Measurements from ENCODE around the gene DHDH. TPM values are rescaled to one million over a fixed set of nuclear protein-coding genes. Genes with fewer than 3 reads are reported as not detected.

Gene DHDH
- total RNA-seq, 1 donor from 2014 or later, result 1.0 TPM

DNA sequence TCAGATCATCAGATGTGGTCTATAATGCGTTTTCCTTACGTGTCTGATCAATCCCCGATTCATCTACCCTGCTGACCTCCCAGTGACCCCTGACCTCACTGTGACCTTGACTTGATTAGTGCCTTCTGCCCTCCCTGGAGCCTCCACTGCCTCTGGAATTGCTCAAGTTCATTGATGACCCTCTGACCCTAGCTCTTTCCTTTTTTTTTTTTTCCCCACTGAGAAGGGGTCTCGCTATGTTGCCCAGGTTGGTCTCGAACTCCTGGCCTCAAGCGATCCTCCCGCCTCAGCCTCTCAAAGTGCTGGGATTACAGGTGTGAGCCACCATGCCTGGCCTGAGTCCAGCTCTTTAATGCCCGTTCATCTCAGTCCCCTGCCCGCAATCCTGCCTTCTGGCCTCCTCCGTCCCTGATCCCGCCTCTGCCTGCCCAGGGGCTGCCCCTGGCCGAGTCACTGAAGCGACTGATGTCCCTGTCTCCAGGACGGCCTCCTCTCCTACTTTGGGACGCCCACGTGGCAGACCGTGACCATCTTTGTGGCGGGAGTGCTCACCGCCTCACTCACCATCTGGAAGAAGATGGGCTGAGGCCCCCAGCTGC is 27.7 kb downstream of the DHDH start:
- peaks cover 52% of the 10 kb centered on the region for H3K4me1 Mint-ChIP-seq (ENCODE audit: unreplicated experiment)
- no peak overlapping the region for H3K4me3 Mint-ChIP-seq (ENCODE audit: unreplicated experiment)
- peaks cover 20% of the 10 kb centered on the region for H3K27me3 Mint-ChIP-seq (ENCODE audit: unreplicated experiment)
- TF ChIP-seq, protein P1, sequence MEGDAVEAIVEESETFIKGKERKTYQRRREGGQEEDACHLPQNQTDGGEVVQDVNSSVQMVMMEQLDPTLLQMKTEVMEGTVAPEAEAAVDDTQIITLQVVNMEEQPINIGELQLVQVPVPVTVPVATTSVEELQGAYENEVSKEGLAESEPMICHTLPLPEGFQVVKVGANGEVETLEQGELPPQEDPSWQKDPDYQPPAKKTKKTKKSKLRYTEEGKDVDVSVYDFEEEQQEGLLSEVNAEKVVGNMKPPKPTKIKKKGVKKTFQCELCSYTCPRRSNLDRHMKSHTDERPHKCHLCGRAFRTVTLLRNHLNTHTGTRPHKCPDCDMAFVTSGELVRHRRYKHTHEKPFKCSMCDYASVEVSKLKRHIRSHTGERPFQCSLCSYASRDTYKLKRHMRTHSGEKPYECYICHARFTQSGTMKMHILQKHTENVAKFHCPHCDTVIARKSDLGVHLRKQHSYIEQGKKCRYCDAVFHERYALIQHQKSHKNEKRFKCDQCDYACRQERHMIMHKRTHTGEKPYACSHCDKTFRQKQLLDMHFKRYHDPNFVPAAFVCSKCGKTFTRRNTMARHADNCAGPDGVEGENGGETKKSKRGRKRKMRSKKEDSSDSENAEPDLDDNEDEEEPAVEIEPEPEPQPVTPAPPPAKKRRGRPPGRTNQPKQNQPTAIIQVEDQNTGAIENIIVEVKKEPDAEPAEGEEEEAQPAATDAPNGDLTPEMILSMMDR (IDR thresholded peaks at IDR 0.05; ENCODE audit: unreplicated experiment), result no peak
- peaks cover 28% of the 10 kb centered on the region for H3K36me3 Mint-ChIP-seq (ENCODE audit: low read depth, unreplicated experiment)
- H3K27ac Mint-ChIP-seq (ENCODE audit: unreplicated experiment), result peak overlapping the region; percentile 77
- DNase-seq (ENCODE audit: low spot score), result no peak
- H3K9me3 Mint-ChIP-seq (ENCODE audit: unreplicated experiment), result no peaks in the 10 kb centered on the region

DNA sequence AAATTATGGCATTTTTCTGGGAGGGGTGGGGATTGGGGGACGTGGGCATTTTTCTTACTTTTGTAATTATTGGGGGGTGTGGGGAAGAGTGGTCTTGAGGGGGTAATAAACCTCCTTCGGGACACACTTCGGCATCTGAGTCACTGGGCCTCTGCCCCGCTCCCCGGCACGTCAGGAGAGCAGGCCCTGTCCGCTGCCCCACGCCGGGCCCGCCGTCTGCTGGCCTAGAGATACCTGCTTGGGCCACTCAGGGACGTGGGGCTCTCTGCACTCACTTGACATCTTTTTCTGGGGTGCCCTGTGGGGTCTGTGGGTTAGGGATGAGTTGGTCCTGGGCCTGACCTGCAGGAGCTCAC is 28.2 kb downstream of the DHDH start:
- Mint-ChIP-seq H3K36me3 (ENCODE audit: low read depth, unreplicated experiment) (peaks cover 30% of the 10 kb centered on the region), H3K4me1 (ENCODE audit: unreplicated experiment) (peaks cover 54% of the 10 kb centered on the region), H3K27me3 (ENCODE audit: unreplicated experiment) (peaks cover 21% of the 10 kb centered on the region), H3K27ac (ENCODE audit: unreplicated experiment) (peak overlapping the region; percentile 64), H3K4me3 (ENCODE audit: unreplicated experiment) (peak overlapping the region; percentile 56), H3K9me3 (ENCODE audit: unreplicated experiment) (no peaks in the 10 kb centered on the region)
- TF ChIP-seq, protein P1 (IDR thresholded peaks at IDR 0.05; ENCODE audit: unreplicated experiment), result no peak
- no peak for DNase-seq (ENCODE audit: low spot score)

DNA sequence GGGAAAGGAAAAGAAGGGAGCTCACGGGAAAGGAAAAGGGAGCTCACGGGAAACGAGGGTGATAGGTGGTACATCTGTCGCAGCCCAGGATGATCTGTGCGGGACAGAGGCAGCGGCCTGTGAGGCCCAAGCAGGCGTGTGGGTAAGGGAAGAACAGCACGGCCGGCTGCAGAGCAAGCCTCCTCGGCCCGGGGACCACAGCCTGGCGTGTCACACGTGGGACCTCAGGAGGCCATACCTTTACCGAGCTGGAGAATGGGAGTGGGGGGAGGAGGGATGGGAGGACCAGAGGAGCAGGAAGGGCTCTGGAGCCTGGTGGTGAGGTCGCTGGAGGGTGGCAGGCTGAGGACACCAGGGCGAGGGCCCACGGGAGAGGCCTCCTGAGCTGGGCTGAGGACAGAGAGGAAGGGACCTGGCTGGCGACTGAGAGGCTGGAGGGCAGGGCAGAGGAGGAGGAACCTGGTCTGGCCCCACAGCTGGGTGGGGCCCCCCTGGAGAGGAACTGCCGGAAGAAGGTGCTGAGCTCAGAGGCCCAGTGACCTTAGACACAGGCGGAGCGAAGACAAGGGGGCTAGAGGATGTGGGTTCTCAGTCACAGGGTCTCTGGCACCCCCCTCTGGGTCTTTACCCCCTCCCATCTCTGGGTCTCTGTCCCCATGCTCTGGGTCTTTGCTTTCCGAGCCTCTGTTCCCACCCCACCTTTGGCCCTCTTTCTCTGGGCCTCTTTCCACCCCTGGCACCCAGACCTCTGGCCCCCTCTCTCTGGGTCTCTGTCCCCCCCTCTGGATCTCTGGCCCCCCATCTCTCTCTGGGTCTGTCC is 28.7 kb downstream of the DHDH start:
- Mint-ChIP-seq H3K27me3 (ENCODE audit: unreplicated experiment) (peaks cover 23% of the 10 kb centered on the region), H3K4me1 (ENCODE audit: unreplicated experiment) (peaks cover 53% of the 10 kb centered on the region), H3K27ac (ENCODE audit: unreplicated experiment) (peak overlapping the region; percentile 70), H3K4me3 (ENCODE audit: unreplicated experiment) (peak overlapping the region; percentile 56), H3K36me3 (ENCODE audit: low read depth, unreplicated experiment) (peaks cover 28% of the 10 kb centered on the region), H3K9me3 (ENCODE audit: unreplicated experiment) (no peaks in the 10 kb centered on the region)
- TF ChIP-seq, protein P1 (IDR thresholded peaks at IDR 0.05; ENCODE audit: unreplicated experiment), result no peak
- no peak for DNase-seq (ENCODE audit: low spot score)

DNA sequence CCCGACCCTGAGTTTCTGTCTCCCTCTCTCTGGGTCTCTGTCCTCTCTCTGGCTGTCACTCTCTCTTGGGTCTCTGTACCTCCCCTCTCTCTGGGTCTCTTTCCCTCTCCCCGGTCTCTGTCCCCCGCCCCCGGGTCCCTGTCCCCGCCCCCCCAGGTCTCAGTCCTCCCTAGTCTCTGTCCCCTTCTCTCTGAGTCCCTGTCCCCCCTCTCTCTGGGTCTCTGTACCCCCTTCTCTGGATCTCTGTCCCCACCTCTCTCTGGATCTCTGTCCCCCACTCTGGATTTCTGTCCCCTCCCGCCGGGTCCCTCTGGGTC is 29.3 kb downstream of the DHDH start:
- no peak overlapping the region for H3K4me3 Mint-ChIP-seq (ENCODE audit: unreplicated experiment)
- H3K27me3 Mint-ChIP-seq (ENCODE audit: unreplicated experiment), result peaks cover 23% of the 10 kb centered on the region
- peak overlapping the region; percentile 95 for H3K27ac Mint-ChIP-seq (ENCODE audit: unreplicated experiment)
- H3K9me3 Mint-ChIP-seq (ENCODE audit: unreplicated experiment), result no peaks in the 10 kb centered on the region
- peaks cover 24% of the 10 kb centered on the region for H3K36me3 Mint-ChIP-seq (ENCODE audit: low read depth, unreplicated experiment)
- TF ChIP-seq, protein P1 (IDR thresholded peaks at IDR 0.05; ENCODE audit: unreplicated experiment), result no peak
- DNase-seq (ENCODE audit: low spot score), result no peak
- peaks cover 51% of the 10 kb centered on the region for H3K4me1 Mint-ChIP-seq (ENCODE audit: unreplicated experiment)
